Naive thymus-derived CD4-positive, alpha-beta T cell (primary cell): ENCODE data around the gene PHF12. TPM values are rescaled to one million over a fixed set of nuclear protein-coding genes. Genes with fewer than 3 reads are reported as not detected.
A peak's percentile ranks its signal among the peaks of the same experiment; 100 is the strongest.

Source experiments
- ATAC-seq: fragments of 150-1000 bp; cut with Tn5 transposase; 2 replicates; pipeline ENCODE4 v1.10.0; 2021; ENCODE audit warnings: mild to moderate bottlenecking, moderate library complexity
- CTCF ChIA-PET: fragments of 350-600 bp; sonication (Branson Sonifier 250); formaldehyde crosslinking; loops from one replicate; lab custom pipeline; 2021; ENCODE audit warnings: antibody characterized with exemption; lab: Charles Lee
- POLR2A ChIA-PET: fragments of 350-600 bp; sonication (Branson Sonifier 250); formaldehyde crosslinking; loops from one replicate; lab custom pipeline; 2021; ENCODE audit warnings: antibody characterized with exemption, inconsistent platforms; lab: Charles Lee
- DNase-seq, 9 donors: peaks; one replicate each; pipeline versions ENCODE4 v3.0.0 to v3.0.0-alpha.2; 2020 to 2022; ENCODE audit warnings: mixed read lengths in 1 of 9
- H3K27ac ChIP-seq: one replicate; pipeline ENCODE4 v1.7.0; 2013; ENCODE audit warnings: mild to moderate bottlenecking, low read depth, low read length, moderate library complexity
- H3K27me3 ChIP-seq, 2 donors: one replicate each; pipeline ENCODE4 v1.7.0; 2013; ENCODE audit warnings: low read length in 2 of 2, mild to moderate bottlenecking in 2 of 2, moderate library complexity in 2 of 2; ENCODE audit not compliant: control insufficient read depth in 2 of 2, insufficient read depth in 2 of 2
- H3K36me3 ChIP-seq, 3 experiments: 1 replicate in 2 of 3; 2 replicates in 1 of 3; pipeline ENCODE4 v1.7.0; 2013; ENCODE audit warnings: low read length in 3 of 3, mild to moderate bottlenecking in 3 of 3, moderate library complexity in 1 of 3; ENCODE audit not compliant: insufficient read depth in 3 of 3, control insufficient read depth in 2 of 3
- H3K4me1 ChIP-seq, 2 donors: one replicate each; pipeline ENCODE4 v1.7.0; 2013; ENCODE audit warnings: low read length in 2 of 2, mild to moderate bottlenecking in 2 of 2, moderate library complexity in 1 of 2; ENCODE audit not compliant: control insufficient read depth in 2 of 2, insufficient read depth in 2 of 2
- H3K4me3 ChIP-seq: 2 replicates; pipeline ENCODE4 v1.7.0; 2013; ENCODE audit warnings: mild to moderate bottlenecking, low read length
- H3K9me3 ChIP-seq, 3 experiments: 1 replicate in 2 of 3; 2 replicates in 1 of 3; pipeline ENCODE4 v1.7.0; 2013; ENCODE audit warnings: low read length in 3 of 3; ENCODE audit not compliant: control insufficient read depth in 2 of 3
- H3K27ac Mint-ChIP-seq, 9 donors: one replicate each; pipeline ENCODE4 v1.8.0; 2020 to 2022; ENCODE audit warnings: mixed read lengths in 9 of 9, mild to moderate bottlenecking in 8 of 9, moderate library complexity in 5 of 9, inconsistent platforms in 2 of 9
- H3K27me3 Mint-ChIP-seq, 5 donors: one replicate each; pipeline ENCODE4 v1.8.0; 2021 to 2022; ENCODE audit warnings: mixed read lengths in 5 of 5, mild to moderate bottlenecking in 1 of 5
- H3K36me3 Mint-ChIP-seq, 5 donors: one replicate each; pipeline ENCODE4 v1.8.0; 2020 to 2022; ENCODE audit warnings: mixed read lengths in 5 of 5, mild to moderate bottlenecking in 3 of 5, inconsistent platforms in 1 of 5
- H3K4me1 Mint-ChIP-seq, 7 donors: one replicate each; pipeline ENCODE4 v1.8.0; 2020 to 2022; ENCODE audit warnings: mixed read lengths in 7 of 7, mild to moderate bottlenecking in 3 of 7, inconsistent platforms in 1 of 7
- H3K4me3 Mint-ChIP-seq, 10 donors: one replicate each; pipeline ENCODE4 v1.8.0; 2020 to 2022; ENCODE audit warnings: mild to moderate bottlenecking in 10 of 10, mixed read lengths in 10 of 10, moderate library complexity in 6 of 10, inconsistent platforms in 2 of 10
- H3K9me3 Mint-ChIP-seq, 11 donors: one replicate each; pipeline ENCODE4 v1.8.0; 2020 to 2022; ENCODE audit warnings: mixed read lengths in 11 of 11, mild to moderate bottlenecking in 4 of 11, inconsistent platforms in 1 of 11, moderate library complexity in 1 of 11
- intact Hi-C, 2 donors: fragments of 100-400 bp; cut with micrococcal nuclease; formaldehyde crosslinking; loops; one replicate each; pipeline ENCODE4 v1.15.1; 2023
- polyA plus RNA-seq, 2 donors: library from polyadenylated mRNA; unstranded; fragments of 300-500 nt; fragmentation: Illumina TruSeq; gene quantifications; one replicate each; pipeline ENCODE4 v1.2.3, GENCODE V29; 2021
- total RNA-seq, 6 experiments: library from RNA in 5 of 6; stranded (reverse) in 5 of 6; gene quantifications; 1 replicate in 5 of 6; 2 replicates in 1 of 6; pipeline ENCODE4 v1.2.3 and lab custom pipeline; 2021 to 2026

Gene PHF12
- total and polyA plus RNA-seq, 7 experiments from 2014 or later: 6.2 to 162 (median 129) TPM

DNA sequence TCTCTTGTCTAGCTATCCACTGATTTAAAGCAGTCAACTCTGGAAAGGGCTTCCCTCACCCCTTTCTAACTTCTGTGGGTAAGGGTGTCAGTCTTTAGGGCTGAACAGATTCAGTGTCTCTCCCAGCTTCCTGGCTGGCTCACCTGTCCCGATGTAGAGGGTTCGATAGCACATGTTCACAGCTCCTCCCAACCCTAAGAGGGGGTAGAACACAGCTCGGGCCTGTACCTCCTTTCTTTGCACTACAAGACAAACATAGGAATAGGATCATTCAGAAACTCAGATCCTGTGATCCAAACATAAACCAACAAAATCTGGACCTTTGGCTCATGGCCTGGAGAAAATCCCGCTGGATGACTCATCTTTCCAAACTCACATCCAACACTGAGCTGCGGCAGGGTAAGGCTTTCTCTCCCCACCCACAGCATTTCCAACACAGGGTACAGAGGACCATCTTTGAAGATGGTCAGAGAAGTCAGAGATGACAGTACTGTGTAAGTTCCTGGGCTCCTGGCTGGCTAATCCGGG is 42.6 kb downstream of the PHF12 start:
- Mint-ChIP-seq H3K9me3 (no peaks in the 10 kb centered on the region), H3K27ac (peak overlapping the region in 4 of 9 donors; percentile 4 to 52 (median 28)), H3K36me3 (peaks cover 0 to 35% (median 14%) of the 10 kb centered on the region in 5 donors), H3K27me3 (no peaks in the 10 kb centered on the region), H3K4me3 (no peak overlapping the region), H3K4me1 (peaks cover 0 to 11% (median 0%) of the 10 kb centered on the region in 7 donors)
- Histone ChIP-seq H3K4me1 (no peaks in the 10 kb centered on the region), H3K27me3 (no peaks in the 10 kb centered on the region), H3K4me3 (no peak overlapping the region), H3K36me3 (peaks cover 30 to 79% (median 41%) of the 10 kb centered on the region in 3 experiments), H3K9me3 (no peaks in the 10 kb centered on the region), H3K27ac (peak overlapping the region; percentile 3)
- intact Hi-C loops: no loop called here
- ChIA-PET CTCF (interaction anchor here (0.6 to 1.8 kb wide), 5 partner anchors 9 to 181 kb away, joined by 3 to 5 read pairs (median 3); no protein-coding TSS in a partner anchor), POLR2A (interaction anchor here (2.4 to 3.4 kb wide), 2 partner anchors 17 to 43 kb away, joined by 11 read pairs; partner anchors contain the start of gene PHF12)
- ATAC-seq (no peak), DNase-seq (no peak)

DNA sequence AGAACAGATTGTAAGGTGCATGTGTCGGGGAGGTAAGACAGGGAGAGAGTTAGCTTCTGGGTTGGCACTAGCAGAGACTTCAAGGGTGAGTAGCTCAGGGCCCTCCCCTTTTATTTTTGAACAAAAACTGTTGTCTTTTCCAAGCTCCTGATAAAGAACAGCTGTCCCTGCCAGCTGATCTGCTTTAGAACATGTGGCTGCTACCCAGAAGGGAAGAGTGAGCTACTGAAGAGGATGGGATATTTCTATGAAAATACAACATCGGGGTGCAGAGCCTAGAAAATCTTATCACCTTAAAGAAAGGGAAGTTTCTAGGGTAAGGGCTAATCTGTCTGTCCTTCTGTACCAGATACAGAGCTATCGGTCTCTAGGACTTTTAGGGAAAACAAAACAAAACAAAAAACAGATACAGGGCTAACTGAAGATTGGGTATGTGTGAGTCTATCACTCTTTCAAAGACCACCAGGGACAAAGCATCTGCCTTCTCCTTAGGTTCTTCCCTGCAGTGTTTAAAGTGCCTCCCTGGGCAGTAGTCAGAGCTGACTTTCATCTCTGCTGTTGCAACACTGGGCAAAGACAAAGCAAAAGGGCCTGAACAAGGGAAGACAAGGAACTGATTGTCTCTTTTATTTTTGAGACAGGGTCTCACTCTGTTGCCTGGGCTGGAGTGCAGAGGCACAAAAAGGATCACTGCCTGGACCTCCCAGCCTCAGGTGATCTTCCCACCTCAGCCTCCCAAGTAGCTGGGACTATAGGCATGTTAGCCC is 43.4 kb downstream of the PHF12 start:
- peaks cover 0 to 31% (median 12%) of the 10 kb centered on the region in 5 donors for H3K36me3 Mint-ChIP-seq
- no peaks in the 10 kb centered on the region for H3K9me3 Mint-ChIP-seq
- Histone ChIP-seq H3K36me3 (peaks cover 25 to 71% (median 35%) of the 10 kb centered on the region in 3 experiments), H3K9me3 (no peaks in the 10 kb centered on the region), H3K4me3 (no peak overlapping the region), H3K27me3 (no peaks in the 10 kb centered on the region), H3K4me1 (peaks cover 0 to 6% of the 10 kb centered on the region in 2 donors), H3K27ac (no peak overlapping the region)
- ATAC-seq: no peak
- H3K27me3 Mint-ChIP-seq: no peaks in the 10 kb centered on the region
- ChIA-PET CTCF (interaction anchor here (0.6 to 1.8 kb wide), 7 partner anchors 8 to 245 kb away, joined by 3 to 5 read pairs (median 3); partner anchors contain the start of gene FLOT2), POLR2A (interaction anchor here (0.7 to 2.4 kb wide), 3 partner anchors 17 to 209 kb away, joined by 3 to 11 read pairs (median 5); no protein-coding TSS in a partner anchor)
- H3K4me1 Mint-ChIP-seq: peaks cover 0 to 18% (median 6%) of the 10 kb centered on the region in 7 donors
- no peak overlapping the region for H3K4me3 Mint-ChIP-seq
- no peak for DNase-seq
- H3K27ac Mint-ChIP-seq: peak overlapping the region in 6 of 9 donors; percentile 11 to 69 (median 52)
- intact Hi-C loops: no loop called here

- DNase-seq (no peak), ATAC-seq (no peak)
- Histone ChIP-seq H3K9me3 (no peaks in the 10 kb centered on the region), H3K36me3 (peaks cover 22 to 61% (median 27%) of the 10 kb centered on the region in 3 experiments), H3K4me1 (peaks cover 2 to 8% of the 10 kb centered on the region in 2 donors), H3K27ac (no peak overlapping the region), H3K27me3 (no peaks in the 10 kb centered on the region), H3K4me3 (no peak overlapping the region)
- no peaks in the 10 kb centered on the region for H3K27me3 Mint-ChIP-seq
- peaks cover 0 to 24% (median 15%) of the 10 kb centered on the region in 5 donors for H3K36me3 Mint-ChIP-seq
- H3K27ac Mint-ChIP-seq: peak overlapping the region in 8 of 9 donors; percentile 8 to 74 (median 50)
- POLR2A ChIA-PET: interaction anchor here (0.6 to 2.4 kb wide), 4 partner anchors 18 to 114 kb away, joined by 3 to 11 read pairs (median 4); partner anchors contain the start of gene PHF12
- intact Hi-C loops: no loop called here
- peaks cover 5 to 22% (median 11%) of the 10 kb centered on the region in 7 donors for H3K4me1 Mint-ChIP-seq
- no peaks in the 10 kb centered on the region for H3K9me3 Mint-ChIP-seq
- CTCF ChIA-PET: interaction anchor here (0.6 to 1.8 kb wide), 5 partner anchors 7 to 127 kb away, joined by 3 to 5 read pairs (median 4); partner anchors contain the start of gene FLOT2
- H3K4me3 Mint-ChIP-seq: no peak overlapping the region
These were observed 44.4 kb downstream of the PHF12 start for GRCh38 chr17:28906706-28907438.

DNA sequence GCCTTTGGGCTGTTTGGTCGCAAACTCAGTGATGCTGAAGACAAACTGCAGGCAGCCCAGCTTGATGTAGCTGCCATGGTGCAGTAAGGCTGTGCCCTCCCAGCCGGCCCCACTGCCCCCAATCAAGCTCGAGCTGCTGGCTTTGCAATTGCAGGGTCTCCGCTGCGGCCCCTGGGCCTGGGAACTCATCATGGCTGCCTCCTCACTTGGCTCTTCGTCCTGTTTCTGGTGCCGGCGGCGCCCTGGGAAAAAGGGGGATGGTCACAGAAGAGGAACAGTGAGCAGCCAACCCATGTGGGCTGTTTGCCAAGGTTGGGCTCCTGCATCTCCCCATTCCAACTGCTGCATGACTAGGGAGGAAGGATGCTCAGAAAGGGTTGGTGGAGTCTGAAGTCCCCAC is 45.0 kb downstream of the PHF12 start:
- H3K36me3 ChIP-seq: peaks cover 19 to 55% (median 23%) of the 10 kb centered on the region in 3 experiments
- no peaks in the 10 kb centered on the region for H3K27me3 ChIP-seq
- no peaks in the 10 kb centered on the region for H3K9me3 ChIP-seq
- Mint-ChIP-seq H3K9me3 (no peaks in the 10 kb centered on the region), H3K4me3 (no peak overlapping the region), H3K4me1 (peaks cover 10 to 28% (median 17%) of the 10 kb centered on the region in 7 donors), H3K36me3 (peaks cover 0 to 24% (median 19%) of the 10 kb centered on the region in 5 donors), H3K27ac (peak overlapping the region in 4 of 9 donors; percentile 8 to 73 (median 34)), H3K27me3 (no peaks in the 10 kb centered on the region)
- H3K4me1 ChIP-seq: peaks cover 8 to 14% of the 10 kb centered on the region in 2 donors
- intact Hi-C loops: no loop called here
- DNase-seq (no peak), ATAC-seq (no peak)
- no peak overlapping the region for H3K4me3 ChIP-seq
- ChIA-PET POLR2A (interaction anchor here (0.6 to 1.2 kb wide), 3 partner anchors 35 to 113 kb away, joined by 3 to 4 read pairs (median 3); partner anchors contain the start of gene PHF12), CTCF (interaction anchor here (1.1 kb wide), 1 partner anchor 10 kb away, joined by 3 read pairs; no protein-coding TSS in a partner anchor)
- no peak overlapping the region for H3K27ac ChIP-seq

DNA sequence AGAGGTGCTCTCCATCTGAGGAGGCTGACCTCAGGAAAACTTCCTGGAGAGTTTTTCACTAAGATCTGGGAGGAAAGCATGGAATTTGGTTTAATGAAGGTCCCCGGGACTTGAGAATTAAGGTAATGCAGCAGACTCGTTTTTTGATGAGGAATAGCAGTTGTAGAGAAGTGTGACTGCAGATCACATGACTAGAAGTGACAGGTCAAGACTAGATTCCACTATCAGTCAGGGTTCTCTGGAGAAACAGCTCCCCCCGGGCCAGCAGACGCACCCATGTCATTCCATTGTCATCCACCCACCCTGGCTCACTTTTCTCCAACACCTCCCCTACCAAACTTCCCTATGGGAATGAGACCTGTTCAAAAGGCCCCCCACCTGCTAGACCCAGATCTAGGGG is 46.5 kb downstream of the PHF12 start:
- no peaks in the 10 kb centered on the region for H3K9me3 ChIP-seq
- Mint-ChIP-seq H3K36me3 (peaks cover 0 to 27% (median 14%) of the 10 kb centered on the region in 5 donors), H3K9me3 (no peaks in the 10 kb centered on the region), H3K4me1 (peaks cover 10 to 37% (median 26%) of the 10 kb centered on the region in 7 donors), H3K27me3 (no peaks in the 10 kb centered on the region), H3K27ac (peak overlapping the region in 5 of 9 donors; percentile 1 to 96 (median 67)), H3K4me3 (no peak overlapping the region)
- no peaks in the 10 kb centered on the region for H3K27me3 ChIP-seq
- intact Hi-C loops: loop anchor here (5.0 kb wide), 1 partner anchor 257 kb away; the partner anchor contains the start of gene BLTP2 (in 2 of the 2)
- ChIA-PET POLR2A (interaction anchor here (1.0 kb wide), 2 partner anchors 35 to 44 kb away, joined by 3 read pairs; no protein-coding TSS in a partner anchor), CTCF (interaction anchor here (0.5 to 4.2 kb wide), 4 partner anchors 30 to 219 kb away, joined by 3 to 30 read pairs (median 10); no protein-coding TSS in a partner anchor)
- H3K27ac ChIP-seq: peak overlapping the region; percentile 15
- peaks cover 14 to 19% of the 10 kb centered on the region in 2 donors for H3K4me1 ChIP-seq
- H3K36me3 ChIP-seq: peaks cover 7 to 40% (median 13%) of the 10 kb centered on the region in 3 experiments
- no peak for ATAC-seq
- DNase-seq: no peak
- no peak overlapping the region for H3K4me3 ChIP-seq
